Measurements from ENCODE around the gene CFAP97D2.
"Not testable (repeated sequence)": the region's sequence is repeated elsewhere in the genome, so short reads cannot be mapped to it uniquely, and the experiment has no call there.

Gene CFAP97D2

GRCh38 chr13:114158869-114159666 is 20.0 kb upstream of the CFAP97D2 start:
- DNase-seq, result not testable (repeated sequence)

GRCh38 chr13:114161028-114161556 is 18.0 kb upstream of the CFAP97D2 start:
- no peak for DNase-seq

GRCh38 chr13:114161644-114162532 is 17.2 kb upstream of the CFAP97D2 start:
- DNase-seq, result peak; percentile 83

GRCh38 chr13:114162533-114162922 is 16.5 kb upstream of the CFAP97D2 start:
- no peak for DNase-seq

GRCh38 chr13:114164053-114164452 is 15.0 kb upstream of the CFAP97D2 start:
- DNase-seq, result no peak

- no peak for DNase-seq
Observed at GRCh38 chr13:114164681-114165429, 14.2 kb upstream of the CFAP97D2 start.

- DNase-seq, result no peak
Observed at GRCh38 chr13:114166381-114167131, 12.5 kb upstream of the CFAP97D2 start.

GRCh38 chr13:114167426-114167825 is 11.6 kb upstream of the CFAP97D2 start:
- peak; percentile 63 for DNase-seq

GRCh38 chr13:114167885-114168284 is 11.2 kb upstream of the CFAP97D2 start:
- DNase-seq, result no peak

- no peak for DNase-seq
Observed at GRCh38 chr13:114173272-114173671, 5.8 kb upstream of the CFAP97D2 start.

GRCh38 chr13:114173745-114174144 is 5.3 kb upstream of the CFAP97D2 start:
- no peak for DNase-seq

GRCh38 chr13:114174529-114174961 is 4.5 kb upstream of the CFAP97D2 start:
- peak; percentile 70 for DNase-seq

- DNase-seq, result not testable (repeated sequence)
Observed at GRCh38 chr13:114176359-114176902, 2.6 kb upstream of the CFAP97D2 start.

- DNase-seq, result no peak
Observed at GRCh38 chr13:114177245-114178010, 1.6 kb upstream of the CFAP97D2 start.

- DNase-seq, result no peak
Observed at GRCh38 chr13:114185182-114185971, 6.3 kb downstream of the CFAP97D2 start.

GRCh38 chr13:114194853-114195252 is 15.8 kb downstream of the CFAP97D2 start:
- no peak for DNase-seq

- DNase-seq, result no peak
Observed at GRCh38 chr13:114196629-114197028, 17.6 kb downstream of the CFAP97D2 start.

- DNase-seq, result no peak
Observed at GRCh38 chr13:114198556-114198955, 19.5 kb downstream of the CFAP97D2 start.

- DNase-seq, result not testable (repeated sequence)
Observed at GRCh38 chr13:114199526-114199925, 20.5 kb downstream of the CFAP97D2 start.

- DNase-seq, result no peak
Observed at GRCh38 chr13:114199954-114200353, 20.9 kb downstream of the CFAP97D2 start.
